GM18499 (cell line): Measurements from ENCODE around the gene SCGB1C2.

Experiments
- ATAC-seq: cut with Tn5 transposase; IDR thresholded peaks from one replicate; pipeline ENCODE4 v1.9.1; 2021; ENCODE audit warnings: moderate number of reproducible peaks; ENCODE audit not compliant: insufficient read depth, unreplicated experiment

The SCGB1C2 gene

GRCh38 chr17:187130-187529 is 49.8 kb downstream of the SCGB1C2 start:
- no peak for ATAC-seq
